SK-N-SH treated with all-trans-retinoic acid at 6 μM for 48 hours (cell line): ENCODE results near the gene CACNB2.

Experiments
- ATAC-seq: fragments of 200-7000 bp; cut with Tn5 transposase; 3 replicates; pipeline ENCODE4 v1.9.1; 2020; ENCODE audit warnings: mild to moderate bottlenecking, moderate library complexity
- ARNTL ChIP-seq: fragments of 450-650 bp; formaldehyde crosslinking; IDR thresholded peaks from 2 replicates; pipeline ENCODE4 v1.5.0; 2020; ENCODE audit warnings: low read depth, mild to moderate bottlenecking, moderate library complexity, borderline replicate concordance
- BACH2 ChIP-seq: fragments of 250-450 bp; sonication (Bioruptor Pico); IDR thresholded peaks from 2 replicates; pipeline ENCODE4 v1.9.0; 2021; ENCODE audit warnings: mild to moderate bottlenecking, borderline replicate concordance
- CSDC2 ChIP-seq: fragments of 250-450 bp; sonication (Bioruptor Pico); IDR thresholded peaks from 2 replicates; pipeline ENCODE4 v1.5.0; 2020; ENCODE audit warnings: mild to moderate bottlenecking, moderate library complexity
- ESRRG ChIP-seq: fragments of 250-450 bp; sonication (Bioruptor Pico); IDR thresholded peaks from 2 replicates; pipeline ENCODE4 v1.6.1; 2021; ENCODE audit warnings: mild to moderate bottlenecking
- GLIS3 ChIP-seq: fragments of 250-450 bp; sonication (Bioruptor Pico); IDR thresholded peaks from 2 replicates; pipeline ENCODE4 v1.5.0; 2020; ENCODE audit warnings: mild to moderate bottlenecking, moderate library complexity
- ISL1 ChIP-seq: fragments of 250-450 bp; sonication (Bioruptor Pico); IDR thresholded peaks from 2 replicates; pipeline ENCODE4 v2.1.2; 2022; ENCODE audit warnings: mild to moderate bottlenecking, moderate library complexity
- OSR1 ChIP-seq: fragments of 250-450 bp; sonication (Bioruptor Pico); IDR thresholded peaks from 2 replicates; pipeline ENCODE4 v1.8.0; 2022; ENCODE audit warnings: moderate library complexity, mild to moderate bottlenecking, inconsistent platforms
- PPARA ChIP-seq: fragments of 250-450 bp; sonication (Bioruptor Pico); IDR thresholded peaks from 2 replicates; pipeline ENCODE4 v1.5.0; 2020; ENCODE audit warnings: mild to moderate bottlenecking, borderline replicate concordance
- RARB ChIP-seq: fragments of 250-450 bp; sonication (Bioruptor Pico); IDR thresholded peaks from 2 replicates; pipeline ENCODE4 v1.8.0; 2021; ENCODE audit warnings: mild to moderate bottlenecking, moderate library complexity
- SNAI2 ChIP-seq: fragments of 250-450 bp; sonication (Bioruptor Pico); IDR thresholded peaks from 2 replicates; pipeline ENCODE4 v1.5.0; 2020; ENCODE audit warnings: mild to moderate bottlenecking, moderate library complexity
- TCF4 ChIP-seq: fragments of 250-450 bp; sonication (Bioruptor Pico); IDR thresholded peaks from 2 replicates; pipeline ENCODE4 v1.8.0; 2021; ENCODE audit warnings: mild to moderate bottlenecking, moderate library complexity, borderline replicate concordance
- TOX ChIP-seq: fragments of 250-450 bp; sonication (Bioruptor Pico); IDR thresholded peaks from 2 replicates; pipeline ENCODE4 v1.8.0; 2021; ENCODE audit warnings: mild to moderate bottlenecking, moderate library complexity, borderline replicate concordance
- ZC3H10 ChIP-seq: fragments of 250-450 bp; sonication (Bioruptor Pico); IDR thresholded peaks from 2 replicates; pipeline ENCODE4 v1.5.1; 2021; ENCODE audit warnings: mild to moderate bottlenecking, moderate library complexity
- ZNF565 ChIP-seq: fragments of 450-650 bp; formaldehyde crosslinking; conservative IDR thresholded peaks from 2 replicates; pipeline ENCODE4 v1.5.0; 2020; ENCODE audit warnings: low read depth, mild to moderate bottlenecking, moderate library complexity
- ZNF70 ChIP-seq: fragments of 450-650 bp; formaldehyde crosslinking; IDR thresholded peaks from 2 replicates; pipeline ENCODE4 v1.5.0; 2020; ENCODE audit warnings: mild to moderate bottlenecking, moderate library complexity
- ZNF8 ChIP-seq: fragments of 450-650 bp; formaldehyde crosslinking; IDR thresholded peaks from 2 replicates; pipeline ENCODE4 v1.5.0; 2020; ENCODE audit warnings: mild to moderate bottlenecking, moderate library complexity
- TF ChIP-seq, protein P1 (sequence below): fragments of 250-450 bp; sonication (Bioruptor Pico); IDR thresholded peaks from 2 replicates; pipeline ENCODE4 v1.8.0; 2020; ENCODE audit warnings: mild to moderate bottlenecking, moderate library complexity, borderline replicate concordance
- TF ChIP-seq, protein P2 (sequence below): fragments of 250-450 bp; sonication (Bioruptor Pico); IDR thresholded peaks from 2 replicates; pipeline ENCODE4 v1.5.0; 2020; ENCODE audit warnings: mild to moderate bottlenecking, moderate library complexity
- TF ChIP-seq, protein P3 (sequence below): fragments of 250-450 bp; sonication (Bioruptor Pico); IDR thresholded peaks from 2 replicates; pipeline ENCODE4 v1.8.0; 2021; ENCODE audit warnings: low read depth, mild to moderate bottlenecking, moderate library complexity, borderline replicate concordance
- TF ChIP-seq, protein P4 (sequence below): fragments of 250-450 bp; sonication (Bioruptor Pico); IDR thresholded peaks from 2 replicates; pipeline ENCODE4 v1.5.1; 2020; ENCODE audit warnings: low read depth, mild to moderate bottlenecking, moderate library complexity
- TF ChIP-seq, protein P5 (sequence below): fragments of 250-450 bp; sonication (Bioruptor Pico); IDR thresholded peaks from 2 replicates; pipeline ENCODE4 v1.5.1; 2021; ENCODE audit warnings: mild to moderate bottlenecking, moderate library complexity

Gene CACNB2

DNA sequence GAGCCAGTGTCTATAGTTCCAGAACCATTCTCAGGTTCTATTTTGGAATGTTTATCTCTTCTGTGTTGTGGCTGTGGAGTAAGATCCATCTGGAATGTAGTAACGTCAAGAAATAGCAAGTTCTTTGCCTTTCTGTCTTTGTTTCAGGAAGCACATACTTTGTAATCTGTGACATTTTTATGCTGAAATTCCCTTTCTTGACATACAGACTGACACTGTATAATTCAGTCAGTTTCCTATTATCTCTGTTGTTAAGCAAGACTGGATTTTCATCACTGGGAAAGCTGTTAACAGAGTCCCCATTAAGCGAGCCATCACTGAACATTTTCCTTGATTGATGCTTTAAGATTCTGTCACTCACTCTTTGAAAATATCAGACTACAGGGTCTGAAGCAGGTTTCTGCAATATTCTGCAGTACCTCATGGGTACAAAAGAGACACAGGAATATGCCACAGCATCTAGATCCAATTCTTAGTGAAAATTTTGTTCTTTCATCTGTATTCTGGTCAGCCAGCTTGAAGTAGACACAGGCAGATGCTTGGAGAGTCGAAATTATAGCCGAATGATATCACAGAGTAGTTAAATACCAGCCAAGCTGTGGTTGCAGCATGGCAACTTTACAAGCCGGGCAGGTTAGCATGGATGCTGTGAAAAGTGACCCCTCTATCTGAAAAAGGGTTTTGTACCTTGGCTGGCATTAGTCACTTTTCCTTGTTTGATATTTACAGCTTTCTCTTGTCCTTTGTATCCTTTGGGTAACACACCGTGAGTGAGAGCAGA is 62.6 kb downstream of the CACNB2 start:
- ATAC-seq: peak; percentile 30; the same call in 1 of the 3 replicates
- TF ChIP-seq PPARA (CRISPR knock-in tag): no peak
- TF ChIP-seq ZNF565 (CRISPR knock-in tag): no peak
- TF ChIP-seq BACH2: no peak
- TF ChIP-seq, protein P1, sequence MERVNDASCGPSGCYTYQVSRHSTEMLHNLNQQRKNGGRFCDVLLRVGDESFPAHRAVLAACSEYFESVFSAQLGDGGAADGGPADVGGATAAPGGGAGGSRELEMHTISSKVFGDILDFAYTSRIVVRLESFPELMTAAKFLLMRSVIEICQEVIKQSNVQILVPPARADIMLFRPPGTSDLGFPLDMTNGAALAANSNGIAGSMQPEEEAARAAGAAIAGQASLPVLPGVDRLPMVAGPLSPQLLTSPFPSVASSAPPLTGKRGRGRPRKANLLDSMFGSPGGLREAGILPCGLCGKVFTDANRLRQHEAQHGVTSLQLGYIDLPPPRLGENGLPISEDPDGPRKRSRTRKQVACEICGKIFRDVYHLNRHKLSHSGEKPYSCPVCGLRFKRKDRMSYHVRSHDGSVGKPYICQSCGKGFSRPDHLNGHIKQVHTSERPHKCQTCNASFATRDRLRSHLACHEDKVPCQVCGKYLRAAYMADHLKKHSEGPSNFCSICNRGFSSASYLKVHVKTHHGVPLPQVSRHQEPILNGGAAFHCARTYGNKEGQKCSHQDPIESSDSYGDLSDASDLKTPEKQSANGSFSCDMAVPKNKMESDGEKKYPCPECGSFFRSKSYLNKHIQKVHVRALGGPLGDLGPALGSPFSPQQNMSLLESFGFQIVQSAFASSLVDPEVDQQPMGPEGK (CRISPR knock-in tag): no peak
- no peak for TF ChIP-seq TCF4 (CRISPR knock-in tag)
- no peak for TF ChIP-seq ESRRG (CRISPR knock-in tag)
- TF ChIP-seq, protein P2, sequence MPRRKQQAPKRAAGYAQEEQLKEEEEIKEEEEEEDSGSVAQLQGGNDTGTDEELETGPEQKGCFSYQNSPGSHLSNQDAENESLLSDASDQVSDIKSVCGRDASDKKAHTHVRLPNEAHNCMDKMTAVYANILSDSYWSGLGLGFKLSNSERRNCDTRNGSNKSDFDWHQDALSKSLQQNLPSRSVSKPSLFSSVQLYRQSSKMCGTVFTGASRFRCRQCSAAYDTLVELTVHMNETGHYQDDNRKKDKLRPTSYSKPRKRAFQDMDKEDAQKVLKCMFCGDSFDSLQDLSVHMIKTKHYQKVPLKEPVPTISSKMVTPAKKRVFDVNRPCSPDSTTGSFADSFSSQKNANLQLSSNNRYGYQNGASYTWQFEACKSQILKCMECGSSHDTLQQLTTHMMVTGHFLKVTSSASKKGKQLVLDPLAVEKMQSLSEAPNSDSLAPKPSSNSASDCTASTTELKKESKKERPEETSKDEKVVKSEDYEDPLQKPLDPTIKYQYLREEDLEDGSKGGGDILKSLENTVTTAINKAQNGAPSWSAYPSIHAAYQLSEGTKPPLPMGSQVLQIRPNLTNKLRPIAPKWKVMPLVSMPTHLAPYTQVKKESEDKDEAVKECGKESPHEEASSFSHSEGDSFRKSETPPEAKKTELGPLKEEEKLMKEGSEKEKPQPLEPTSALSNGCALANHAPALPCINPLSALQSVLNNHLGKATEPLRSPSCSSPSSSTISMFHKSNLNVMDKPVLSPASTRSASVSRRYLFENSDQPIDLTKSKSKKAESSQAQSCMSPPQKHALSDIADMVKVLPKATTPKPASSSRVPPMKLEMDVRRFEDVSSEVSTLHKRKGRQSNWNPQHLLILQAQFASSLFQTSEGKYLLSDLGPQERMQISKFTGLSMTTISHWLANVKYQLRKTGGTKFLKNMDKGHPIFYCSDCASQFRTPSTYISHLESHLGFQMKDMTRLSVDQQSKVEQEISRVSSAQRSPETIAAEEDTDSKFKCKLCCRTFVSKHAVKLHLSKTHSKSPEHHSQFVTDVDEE (CRISPR knock-in tag): no peak
- no peak for TF ChIP-seq GLIS3 (CRISPR knock-in tag)
- TF ChIP-seq, protein P3, sequence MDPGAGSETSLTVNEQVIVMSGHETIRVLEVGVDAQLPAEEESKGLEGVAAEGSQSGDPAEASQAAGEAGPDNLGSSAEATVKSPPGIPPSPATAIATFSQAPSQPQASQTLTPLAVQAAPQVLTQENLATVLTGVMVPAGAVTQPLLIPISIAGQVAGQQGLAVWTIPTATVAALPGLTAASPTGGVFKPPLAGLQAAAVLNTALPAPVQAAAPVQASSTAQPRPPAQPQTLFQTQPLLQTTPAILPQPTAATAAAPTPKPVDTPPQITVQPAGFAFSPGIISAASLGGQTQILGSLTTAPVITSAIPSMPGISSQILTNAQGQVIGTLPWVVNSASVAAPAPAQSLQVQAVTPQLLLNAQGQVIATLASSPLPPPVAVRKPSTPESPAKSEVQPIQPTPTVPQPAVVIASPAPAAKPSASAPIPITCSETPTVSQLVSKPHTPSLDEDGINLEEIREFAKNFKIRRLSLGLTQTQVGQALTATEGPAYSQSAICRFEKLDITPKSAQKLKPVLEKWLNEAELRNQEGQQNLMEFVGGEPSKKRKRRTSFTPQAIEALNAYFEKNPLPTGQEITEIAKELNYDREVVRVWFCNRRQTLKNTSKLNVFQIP (CRISPR knock-in tag): no peak
- TF ChIP-seq, protein P4, sequence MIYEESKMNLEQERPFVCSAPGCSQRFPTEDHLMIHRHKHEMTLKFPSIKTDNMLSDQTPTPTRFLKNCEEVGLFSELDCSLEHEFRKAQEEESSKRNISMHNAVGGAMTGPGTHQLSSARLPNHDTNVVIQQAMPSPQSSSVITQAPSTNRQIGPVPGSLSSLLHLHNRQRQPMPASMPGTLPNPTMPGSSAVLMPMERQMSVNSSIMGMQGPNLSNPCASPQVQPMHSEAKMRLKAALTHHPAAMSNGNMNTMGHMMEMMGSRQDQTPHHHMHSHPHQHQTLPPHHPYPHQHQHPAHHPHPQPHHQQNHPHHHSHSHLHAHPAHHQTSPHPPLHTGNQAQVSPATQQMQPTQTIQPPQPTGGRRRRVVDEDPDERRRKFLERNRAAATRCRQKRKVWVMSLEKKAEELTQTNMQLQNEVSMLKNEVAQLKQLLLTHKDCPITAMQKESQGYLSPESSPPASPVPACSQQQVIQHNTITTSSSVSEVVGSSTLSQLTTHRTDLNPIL (CRISPR knock-in tag): no peak
- no peak for TF ChIP-seq CSDC2 (CRISPR knock-in tag)

DNA sequence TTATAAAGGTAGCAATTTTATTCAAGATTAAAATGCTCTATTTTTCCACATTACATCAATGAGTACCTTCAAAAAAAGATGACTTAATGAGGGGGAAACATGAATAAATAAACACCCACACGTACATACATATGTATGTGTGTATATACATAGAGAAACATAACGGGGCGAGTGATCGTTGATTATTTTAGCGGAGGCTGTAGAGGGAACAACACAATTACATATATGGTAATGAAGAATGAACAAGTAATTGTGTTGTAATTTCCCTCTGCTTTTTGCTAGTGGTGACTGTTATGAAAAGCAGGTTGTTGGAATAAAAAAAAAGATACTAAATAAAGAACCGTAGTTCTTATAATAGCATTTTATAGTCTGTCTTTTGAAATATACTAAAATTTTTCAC is 63.2 kb downstream of the CACNB2 start:
- no peak for ATAC-seq
- TF ChIP-seq ZNF8 (CRISPR knock-in tag) (no peak), GLIS3 (CRISPR knock-in tag) (no peak), ARNTL (CRISPR knock-in tag) (no peak), BACH2 (no peak), SNAI2 (CRISPR knock-in tag) (no peak), OSR1 (CRISPR knock-in tag) (no peak), TOX (no peak), ZNF70 (no peak)
- TF ChIP-seq, protein P4 (CRISPR knock-in tag): no peak

DNA sequence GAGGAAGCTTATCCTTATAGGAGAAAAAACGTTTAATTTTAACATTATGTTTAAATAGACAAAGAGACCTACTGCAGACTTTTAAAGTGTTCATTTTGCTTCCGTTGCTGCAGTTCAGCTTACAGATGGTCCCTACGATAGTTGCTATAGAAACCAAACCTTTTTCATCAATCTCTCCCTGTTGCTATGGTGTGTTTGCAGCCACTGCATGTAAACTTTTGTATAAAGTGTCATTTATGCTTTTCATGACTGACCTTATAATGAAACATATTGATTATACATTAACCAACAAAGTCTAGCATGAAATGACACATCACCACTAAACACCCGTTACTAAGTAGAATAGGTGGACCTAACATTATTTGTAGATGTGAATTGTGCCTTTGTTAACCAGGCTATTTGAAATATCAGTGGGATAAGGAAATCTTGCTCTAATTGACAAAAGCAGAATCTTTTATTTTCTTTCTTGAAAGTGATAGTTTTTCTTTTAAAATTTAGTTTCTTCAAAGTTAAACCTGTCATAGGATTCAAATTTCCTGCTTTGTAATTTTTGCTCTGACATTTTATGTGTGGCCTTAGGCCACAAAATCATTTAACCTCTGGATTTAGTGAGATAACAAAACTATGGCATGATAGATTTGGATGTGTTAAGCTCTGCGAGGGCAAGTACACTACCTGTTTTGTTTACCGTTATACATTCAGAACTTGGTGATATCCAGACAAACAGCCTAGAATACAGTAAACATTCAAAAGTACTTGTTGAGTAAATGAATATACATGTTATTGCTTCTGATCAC is 64.0 kb downstream of the CACNB2 start:
- peak; percentile 76 for ATAC-seq
- TF ChIP-seq CSDC2 (CRISPR knock-in tag): no peak
- no peak for TF ChIP-seq ZC3H10 (CRISPR knock-in tag)
- no peak for TF ChIP-seq ZNF70
- no peak for TF ChIP-seq RARB
- TF ChIP-seq GLIS3 (CRISPR knock-in tag): no peak
- no peak for TF ChIP-seq PPARA (CRISPR knock-in tag)
- TF ChIP-seq, protein P5, sequence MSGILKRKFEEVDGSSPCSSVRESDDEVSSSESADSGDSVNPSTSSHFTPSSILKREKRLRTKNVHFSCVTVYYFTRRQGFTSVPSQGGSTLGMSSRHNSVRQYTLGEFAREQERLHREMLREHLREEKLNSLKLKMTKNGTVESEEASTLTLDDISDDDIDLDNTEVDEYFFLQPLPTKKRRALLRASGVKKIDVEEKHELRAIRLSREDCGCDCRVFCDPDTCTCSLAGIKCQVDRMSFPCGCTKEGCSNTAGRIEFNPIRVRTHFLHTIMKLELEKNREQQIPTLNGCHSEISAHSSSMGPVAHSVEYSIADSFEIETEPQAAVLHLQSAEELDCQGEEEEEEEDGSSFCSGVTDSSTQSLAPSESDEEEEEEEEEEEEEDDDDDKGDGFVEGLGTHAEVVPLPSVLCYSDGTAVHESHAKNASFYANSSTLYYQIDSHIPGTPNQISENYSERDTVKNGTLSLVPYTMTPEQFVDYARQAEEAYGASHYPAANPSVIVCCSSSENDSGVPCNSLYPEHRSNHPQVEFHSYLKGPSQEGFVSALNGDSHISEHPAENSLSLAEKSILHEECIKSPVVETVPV (CRISPR knock-in tag): no peak
- no peak for TF ChIP-seq SNAI2 (CRISPR knock-in tag)
- TF ChIP-seq, protein P2 (CRISPR knock-in tag): no peak
- TF ChIP-seq ESRRG (CRISPR knock-in tag): no peak
- TF ChIP-seq ISL1 (CRISPR knock-in tag): no peak
- TF ChIP-seq ZNF565 (CRISPR knock-in tag): no peak
- no peak for TF ChIP-seq BACH2
- TF ChIP-seq, all 23 proteins: peak for 0
